ENCODE measurements around the gene MKS1. TPM values are rescaled to one million over a fixed set of nuclear protein-coding genes. Genes with fewer than 3 reads are reported as not detected.

MKS1 gene
- total RNA-seq, 1 donor from 2014 or later, result 16.0 TPM

DNA sequence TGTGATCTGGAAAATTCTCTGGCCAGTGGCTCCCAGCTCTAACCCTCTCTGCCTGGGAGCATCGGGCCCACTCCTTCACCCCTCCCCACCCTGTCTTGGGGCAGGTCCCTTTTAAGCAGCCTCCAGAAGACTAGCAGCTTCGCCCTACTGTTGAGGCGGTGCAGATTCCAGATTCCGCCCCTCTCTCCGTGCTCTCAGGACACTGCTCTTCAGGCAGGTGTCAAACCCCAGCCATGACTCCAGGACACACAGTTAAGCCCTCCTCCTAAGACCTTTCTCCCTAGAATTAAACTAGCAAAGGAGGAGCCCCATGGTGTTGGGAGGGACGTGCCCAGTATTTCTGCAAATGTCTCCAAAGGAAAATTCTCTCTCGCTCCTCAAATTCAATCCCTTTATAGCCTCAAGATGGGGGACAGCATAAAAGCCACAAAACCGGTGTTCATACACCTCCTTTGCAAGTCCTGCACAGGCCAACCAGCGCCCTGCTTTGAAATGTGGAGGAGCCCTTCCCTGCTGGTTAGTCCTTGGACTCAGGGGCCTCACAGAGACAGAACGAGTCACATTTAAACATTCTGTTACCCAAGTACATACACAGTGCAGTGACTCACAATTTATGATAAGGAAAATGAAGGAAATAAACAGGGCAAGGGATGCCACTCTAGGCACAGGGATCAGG, 26.5 kb upstream of the MKS1 start:
- Mint-ChIP-seq H3K27ac (no peak overlapping the region), H3K4me1 (peaks cover 14% of the 10 kb centered on the region), H3K36me3 (ENCODE audit: low read depth) (no peaks in the 10 kb centered on the region), H3K9me3 (no peaks in the 10 kb centered on the region), H3K4me3 (no peak overlapping the region), H3K27me3 (peaks cover 30% of the 10 kb centered on the region)
- ChIA-PET CTCF (no interaction called here), POLR2A (no interaction called here)
- DNase-seq (no peak), ATAC-seq (ENCODE audit: low read depth) (no peak)
- intact Hi-C loops (cut with micrococcal nuclease), result loop anchor here (5.0 kb wide), 1 partner anchor 57 kb away; no protein-coding TSS in a partner anchor
- TF ChIP-seq, protein P1, sequence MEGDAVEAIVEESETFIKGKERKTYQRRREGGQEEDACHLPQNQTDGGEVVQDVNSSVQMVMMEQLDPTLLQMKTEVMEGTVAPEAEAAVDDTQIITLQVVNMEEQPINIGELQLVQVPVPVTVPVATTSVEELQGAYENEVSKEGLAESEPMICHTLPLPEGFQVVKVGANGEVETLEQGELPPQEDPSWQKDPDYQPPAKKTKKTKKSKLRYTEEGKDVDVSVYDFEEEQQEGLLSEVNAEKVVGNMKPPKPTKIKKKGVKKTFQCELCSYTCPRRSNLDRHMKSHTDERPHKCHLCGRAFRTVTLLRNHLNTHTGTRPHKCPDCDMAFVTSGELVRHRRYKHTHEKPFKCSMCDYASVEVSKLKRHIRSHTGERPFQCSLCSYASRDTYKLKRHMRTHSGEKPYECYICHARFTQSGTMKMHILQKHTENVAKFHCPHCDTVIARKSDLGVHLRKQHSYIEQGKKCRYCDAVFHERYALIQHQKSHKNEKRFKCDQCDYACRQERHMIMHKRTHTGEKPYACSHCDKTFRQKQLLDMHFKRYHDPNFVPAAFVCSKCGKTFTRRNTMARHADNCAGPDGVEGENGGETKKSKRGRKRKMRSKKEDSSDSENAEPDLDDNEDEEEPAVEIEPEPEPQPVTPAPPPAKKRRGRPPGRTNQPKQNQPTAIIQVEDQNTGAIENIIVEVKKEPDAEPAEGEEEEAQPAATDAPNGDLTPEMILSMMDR (IDR thresholded peaks at IDR 0.05), result no peak

DNA sequence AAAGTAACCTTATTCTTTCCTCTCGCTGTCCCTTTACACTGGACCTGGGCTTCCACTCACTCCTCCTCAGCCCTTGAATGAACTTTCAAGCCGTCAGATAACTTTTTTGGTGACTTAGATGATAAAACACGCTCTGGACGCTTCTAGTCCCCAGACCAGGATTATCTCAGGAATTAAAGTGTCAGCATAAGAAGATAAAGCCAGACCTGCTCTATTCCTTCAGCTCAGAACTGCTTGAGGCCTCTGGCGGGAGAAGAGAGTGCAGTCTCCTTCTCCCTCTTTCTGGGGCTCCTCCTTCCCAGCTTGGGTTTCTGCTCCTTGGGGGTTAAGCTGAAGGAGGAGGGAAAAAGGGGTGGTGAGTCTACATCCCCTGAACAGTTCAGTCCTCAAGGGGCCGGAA, 25.9 kb upstream of the MKS1 start:
- intact Hi-C loops (cut with micrococcal nuclease), result loop anchor here (5.0 kb wide), 1 partner anchor 57 kb away; no protein-coding TSS in a partner anchor
- H3K27me3 Mint-ChIP-seq, result peaks cover 34% of the 10 kb centered on the region
- H3K27ac Mint-ChIP-seq, result no peak overlapping the region
- TF ChIP-seq, protein P1 (IDR thresholded peaks at IDR 0.05), result no peak
- ATAC-seq (ENCODE audit: low read depth) (no peak), DNase-seq (no peak)
- H3K36me3 Mint-ChIP-seq (ENCODE audit: low read depth), result no peaks in the 10 kb centered on the region
- H3K4me1 Mint-ChIP-seq, result peaks cover 11% of the 10 kb centered on the region
- no peak overlapping the region for H3K4me3 Mint-ChIP-seq
- no peaks in the 10 kb centered on the region for H3K9me3 Mint-ChIP-seq
- POLR2A ChIA-PET, result no interaction called here
- CTCF ChIA-PET, result no interaction called here

DNA sequence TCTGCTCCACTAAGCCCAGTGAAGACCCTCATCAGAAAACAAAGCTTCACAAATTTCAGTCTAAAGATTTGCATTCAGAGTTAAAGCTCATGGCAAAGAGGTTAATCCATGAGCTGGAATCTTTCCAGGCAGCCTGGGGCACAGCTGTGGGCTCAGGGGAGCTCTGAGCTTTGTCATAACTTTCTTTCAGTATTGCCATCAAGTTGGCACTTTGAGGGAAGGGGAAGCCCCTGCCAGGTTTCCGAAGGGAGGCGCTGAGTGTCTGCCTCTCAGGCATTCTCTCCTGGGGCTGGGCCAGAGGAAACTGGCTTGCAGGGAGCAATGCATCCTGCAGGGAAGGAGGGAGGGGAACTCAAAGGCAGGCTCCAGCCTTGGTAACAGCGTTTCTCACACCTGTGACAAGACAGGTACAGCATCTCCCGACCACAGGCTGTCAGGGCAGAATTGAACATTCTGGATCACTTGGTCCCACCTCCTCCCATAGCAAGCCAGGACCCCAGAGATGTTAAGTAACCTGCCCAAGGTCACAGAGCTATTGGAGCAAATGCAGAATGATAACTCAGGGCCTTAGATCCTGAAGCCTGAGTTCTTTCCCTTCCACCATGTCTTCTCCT, 23.2 kb upstream of the MKS1 start:
- CTCF ChIA-PET, result interaction anchor here (0.9 to 1.6 kb wide), 3 partner anchors 11 to 42 kb away, joined by 3 to 4 read pairs (median 4); no protein-coding TSS in a partner anchor
- Mint-ChIP-seq H3K27ac (no peak overlapping the region), H3K27me3 (peaks cover 42% of the 10 kb centered on the region), H3K4me1 (no peaks in the 10 kb centered on the region), H3K4me3 (no peak overlapping the region), H3K9me3 (no peaks in the 10 kb centered on the region), H3K36me3 (ENCODE audit: low read depth) (no peaks in the 10 kb centered on the region)
- TF ChIP-seq, protein P1 (IDR thresholded peaks at IDR 0.05), result no peak
- DNase-seq, result no peak
- POLR2A ChIA-PET, result interaction anchor here (0.6 kb wide), 1 partner anchor 281 kb away, joined by 6 read pairs; no protein-coding TSS in a partner anchor
- intact Hi-C loops (cut with micrococcal nuclease), result no loop called here
- ATAC-seq (ENCODE audit: low read depth), result no peak

DNA sequence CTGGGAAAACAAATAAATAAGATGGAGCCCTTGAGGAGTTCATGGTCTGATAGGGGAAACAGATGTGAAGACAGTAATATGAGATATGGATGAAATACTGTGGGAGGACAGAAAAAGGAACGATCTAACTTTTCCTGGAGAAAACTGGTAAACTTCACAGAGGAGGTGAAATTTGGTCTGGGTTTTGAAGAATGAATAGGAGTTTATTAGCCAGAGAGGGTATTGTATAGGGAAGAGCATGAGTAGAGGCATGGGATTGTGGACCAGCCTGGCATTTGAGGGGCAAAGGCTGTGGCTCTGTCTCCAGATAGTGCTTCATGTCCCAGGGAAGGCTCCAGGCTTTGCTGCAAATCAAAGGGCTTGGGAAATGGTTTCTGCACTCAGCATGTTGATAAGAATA, 20.9 kb upstream of the MKS1 start:
- peaks cover 37% of the 10 kb centered on the region for H3K27me3 Mint-ChIP-seq
- DNase-seq, result no peak
- CTCF ChIA-PET, result no interaction called here
- TF ChIP-seq, protein P1 (IDR thresholded peaks at IDR 0.05), result no peak
- intact Hi-C loops (cut with micrococcal nuclease), result no loop called here
- H3K36me3 Mint-ChIP-seq (ENCODE audit: low read depth), result no peaks in the 10 kb centered on the region
- H3K27ac Mint-ChIP-seq, result no peak overlapping the region
- no peak for ATAC-seq (ENCODE audit: low read depth)
- H3K4me1 Mint-ChIP-seq, result no peaks in the 10 kb centered on the region
- no peak overlapping the region for H3K4me3 Mint-ChIP-seq
- POLR2A ChIA-PET, result no interaction called here
- H3K9me3 Mint-ChIP-seq, result no peaks in the 10 kb centered on the region

DNA sequence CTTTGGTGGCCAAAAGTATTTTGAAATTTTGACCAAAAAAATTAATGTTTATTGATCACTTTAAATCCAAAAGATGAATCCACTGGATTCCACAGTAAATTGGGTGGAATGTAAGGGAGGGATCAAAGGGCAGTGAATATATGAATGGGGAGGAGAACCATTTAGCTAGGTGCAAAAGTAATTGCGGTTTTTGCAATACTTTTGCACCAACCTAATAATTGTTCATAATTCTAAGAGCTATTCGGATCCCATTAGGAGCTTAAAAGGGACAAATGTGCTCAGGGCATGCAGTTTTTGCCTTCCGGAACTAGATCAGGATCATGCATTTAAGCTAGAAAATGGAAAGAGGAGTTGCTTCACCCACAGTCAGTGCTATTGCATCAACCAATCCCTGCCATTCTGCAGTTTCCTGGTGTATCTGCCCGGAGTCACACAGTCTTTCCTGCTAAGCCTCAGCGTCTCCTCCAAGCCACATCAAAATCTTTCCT, 19.1 kb upstream of the MKS1 start, which contains the start of gene LPO:
LPO (plus strand) TSS at position 438 of the 488 bp plus-strand sequence. CDS start 4,396 bp downstream, outside the sequence.
- H3K4me3 Mint-ChIP-seq, result no peak within 1 kb of the TSS
- H3K9me3 Mint-ChIP-seq, result no peaks in the 10 kb centered on the region
- TF ChIP-seq, protein P1 (IDR thresholded peaks at IDR 0.05), result no peak
- ATAC-seq (ENCODE audit: low read depth) (no peak), DNase-seq (no peak)
- H3K27ac Mint-ChIP-seq, result no peak within 1 kb of the TSS
- intact Hi-C loops (cut with micrococcal nuclease), result no loop called here
- POLR2A ChIA-PET, result interaction anchor here (0.9 kb wide), 1 partner anchor 19 kb away, joined by 3 read pairs; the partner anchor contains the start of gene MKS1
- H3K36me3 Mint-ChIP-seq (ENCODE audit: low read depth), result no peaks in the 10 kb centered on the region
- CTCF ChIA-PET, result no interaction called here
- H3K27me3 Mint-ChIP-seq, result peaks cover 29% of the 10 kb centered on the region
- peaks cover 11% of the 10 kb centered on the region for H3K4me1 Mint-ChIP-seq

Data from activated B cell treated with CpG ODN at 0.5 μM for 24 hours (primary cell).